Stimulated activated CD4-positive, alpha-beta T cell treated with anti-CD3 and anti-CD28 coated beads, Interleukin-1b, Interleukin-23, amount 100 ng/mL, for 1 hour (primary cell): ENCODE results near the gene RWDD2A.
"Not testable (repeated sequence)": the region's sequence is repeated elsewhere in the genome, so short reads cannot be mapped to it uniquely, and the experiment has no call there.

ENCODE experiments used
- DNase-seq, 2 donors: peaks; one replicate each; pipeline ENCODE4 v3.0.0-alpha.2; 2020; ENCODE audit warnings: low read depth in 2 of 2

The RWDD2A gene

GRCh38 chr6:83192871-83193746, at the start of gene RWDD2A, which contains the start of gene PGM3:
RWDD2A (plus strand) TSS chr6:83193357; CDS start chr6:83194452, 1,095 bp downstream.
PGM3 (minus strand) TSS chr6:83193265; CDS start chr6:83191012, 2,253 bp downstream.
- DNase-seq, result peak; percentile 67 to 79

GRCh38 chr6:83151114-83151513, 42.0 kb upstream of the RWDD2A start:
- DNase-seq, result no peak

- DNase-seq, result no peak
Observed at GRCh38 chr6:83152913-83153312, 40.2 kb upstream of the RWDD2A start.

- no peak for DNase-seq
Observed at GRCh38 chr6:83153883-83154521, 39.2 kb upstream of the RWDD2A start.

GRCh38 chr6:83155794-83156193, 37.4 kb upstream of the RWDD2A start:
- DNase-seq, result no peak

GRCh38 chr6:83160167-83160566, 33.0 kb upstream of the RWDD2A start:
- DNase-seq, result no peak

- DNase-seq, result no peak
Observed at GRCh38 chr6:83167726-83168278, 25.4 kb upstream of the RWDD2A start.

- DNase-seq, result no peak
Observed at GRCh38 chr6:83168556-83168955, 24.6 kb upstream of the RWDD2A start.

GRCh38 chr6:83169106-83169505, 24.1 kb upstream of the RWDD2A start:
- DNase-seq, result no peak

GRCh38 chr6:83169511-83169910, 23.6 kb upstream of the RWDD2A start:
- no peak for DNase-seq

- no peak for DNase-seq
Observed at GRCh38 chr6:83176246-83176645, 16.9 kb upstream of the RWDD2A start.

GRCh38 chr6:83180426-83180950, 12.7 kb upstream of the RWDD2A start:
- no peak for DNase-seq

- DNase-seq, result no peak
Observed at GRCh38 chr6:83182114-83182513, 11.0 kb upstream of the RWDD2A start.

GRCh38 chr6:83183082-83183828, 9.9 kb upstream of the RWDD2A start:
- DNase-seq, result no peak

- no peak for DNase-seq
Observed at GRCh38 chr6:83185096-83185495, 8.1 kb upstream of the RWDD2A start.

GRCh38 chr6:83188501-83188900, 4.7 kb upstream of the RWDD2A start:
- DNase-seq, result no peak

GRCh38 chr6:83190626-83191025, 2.5 kb upstream of the RWDD2A start:
- no peak for DNase-seq

- not testable (repeated sequence) for DNase-seq
Observed at GRCh38 chr6:83191974-83192373, 1.2 kb upstream of the RWDD2A start.

- DNase-seq, result no peak
Observed at GRCh38 chr6:83192456-83192855, 701 bp upstream of the RWDD2A start.

- DNase-seq, result no peak
Observed at GRCh38 chr6:83193747-83194566, 800 bp downstream of the RWDD2A start.
